HEK293T (cell line): Measurements from ENCODE around the gene MADD.

Experiments used
- ARNT ChIP-seq: fragments of 450-650 bp; IDR thresholded peaks from 2 replicates; pipeline ENCODE4 v1.6.1; 2017; ENCODE audit warnings: mild to moderate bottlenecking
- BHLHE40 ChIP-seq: fragments of 450-650 bp; IDR thresholded peaks from 2 replicates; pipeline ENCODE4 v1.6.1; 2016; ENCODE audit warnings: mild to moderate bottlenecking, moderate library complexity, borderline replicate concordance
- ELF4 ChIP-seq: fragments of 450-650 bp; IDR thresholded peaks from 2 replicates; pipeline ENCODE4 v1.6.1; 2017; ENCODE audit warnings: antibody characterized with exemption
- FOXA1 ChIP-seq: fragments of 450-650 bp; IDR thresholded peaks from 2 replicates; pipeline ENCODE4 v1.6.1; 2016; ENCODE audit warnings: mild to moderate bottlenecking
- FOXK2 ChIP-seq: fragments of 450-650 bp; IDR thresholded peaks from 2 replicates; pipeline ENCODE4 v1.6.1; 2016; ENCODE audit warnings: mild to moderate bottlenecking
- FOXM1 ChIP-seq: fragments of 450-650 bp; IDR thresholded peaks from 2 replicates; pipeline ENCODE4 v1.6.1; 2017; ENCODE audit warnings: mild to moderate bottlenecking, borderline replicate concordance
- HDGF ChIP-seq: fragments of 450-650 bp; IDR thresholded peaks from 2 replicates; pipeline ENCODE4 v1.6.1; 2017; ENCODE audit warnings: antibody characterized with exemption, borderline replicate concordance
- LEF1 ChIP-seq: fragments of 450-650 bp; IDR thresholded peaks from 2 replicates; pipeline ENCODE4 v1.6.1; 2017; ENCODE audit warnings: mild to moderate bottlenecking, borderline replicate concordance
- NFRKB ChIP-seq: fragments of 450-650 bp; IDR thresholded peaks from 2 replicates; pipeline ENCODE4 v1.6.1; 2016; ENCODE audit warnings: mild to moderate bottlenecking, moderate library complexity
- PKNOX1 ChIP-seq: fragments of 450-650 bp; IDR thresholded peaks from 2 replicates; pipeline ENCODE4 v1.6.1; 2016
- SP1 ChIP-seq: fragments of 450-650 bp; IDR thresholded peaks from 2 replicates; pipeline ENCODE4 v1.6.1; 2017
- SUZ12 ChIP-seq: fragments of 450-650 bp; IDR thresholded peaks from 2 replicates; pipeline ENCODE4 v1.6.1; 2016; ENCODE audit warnings: mild to moderate bottlenecking
- TARDBP ChIP-seq: fragments of 450-650 bp; IDR thresholded peaks from 2 replicates; pipeline ENCODE4 v1.6.1; 2016
- ZNF384 ChIP-seq: fragments of 450-650 bp; IDR thresholded peaks from 2 replicates; pipeline ENCODE4 v1.6.1; 2016

- TF ChIP-seq BHLHE40: no peak
- no peak for TF ChIP-seq FOXK2
- no peak for TF ChIP-seq SUZ12
- no peak for TF ChIP-seq TARDBP
- no peak for TF ChIP-seq SP1
- no peak for TF ChIP-seq FOXM1
- no peak for TF ChIP-seq ZNF384
- no peak for TF ChIP-seq FOXA1
- no peak for TF ChIP-seq NFRKB
- TF ChIP-seq PKNOX1: no peak
- TF ChIP-seq ARNT: no peak
- TF ChIP-seq ELF4: no peak
- TF ChIP-seq HDGF: no peak
- TF ChIP-seq LEF1: no peak
Observed at GRCh38 chr11:47233051-47233450, 36.9 kb upstream of the MADD start.
